GM19099 (cell line): ENCODE results near the gene OR10A3.

Source experiments
- POLR2A ChIP-seq: IDR thresholded peaks from 3 replicates; pipeline ENCODE4 v1.6.1; 2011; ENCODE audit warnings: low read depth; ENCODE audit not compliant: insufficient read length; ENCODE audit errors: extremely low read depth

OR10A3 gene

GRCh38 chr11:7964873-7965272 lies 23.4 kb upstream of the OR10A3 start:
- no peak for TF ChIP-seq POLR2A

- TF ChIP-seq POLR2A, result no peak
Observed at GRCh38 chr11:7964261-7964660, 22.8 kb upstream of the OR10A3 start.

- no peak for TF ChIP-seq POLR2A
Observed at GRCh38 chr11:7955191-7955590, 13.7 kb upstream of the OR10A3 start.

- no peak for TF ChIP-seq POLR2A
Observed at GRCh38 chr11:7949934-7950333, 8.4 kb upstream of the OR10A3 start.

GRCh38 chr11:7944123-7944522 lies 2.6 kb upstream of the OR10A3 start:
- TF ChIP-seq POLR2A, result no peak

GRCh38 chr11:7941146-7941545 lies 362 bp downstream of the OR10A3 start:
- TF ChIP-seq POLR2A, result no peak

- TF ChIP-seq POLR2A, result no peak
Observed at GRCh38 chr11:7936615-7937014, 4.9 kb downstream of the OR10A3 start.

- no peak for TF ChIP-seq POLR2A
Observed at GRCh38 chr11:7931168-7931567, 10.3 kb downstream of the OR10A3 start, which contains the start of gene OR10A6. Gene OR10A6, minus strand, starts transcription at chr11:7931268. Its CDS starts 2,606 bp downstream, at chr11:7928662.

- TF ChIP-seq POLR2A, result no peak
Observed at GRCh38 chr11:7927635-7928034, 13.9 kb downstream of the OR10A3 start.

- TF ChIP-seq POLR2A, result no peak
Observed at GRCh38 chr11:7924536-7924935, 17.0 kb downstream of the OR10A3 start.

GRCh38 chr11:7918141-7918540 lies 23.4 kb downstream of the OR10A3 start:
- no peak for TF ChIP-seq POLR2A

GRCh38 chr11:7911011-7911410 lies 30.5 kb downstream of the OR10A3 start:
- no peak for TF ChIP-seq POLR2A

- no peak for TF ChIP-seq POLR2A
Observed at GRCh38 chr11:7910286-7910788, 31.2 kb downstream of the OR10A3 start.

GRCh38 chr11:7909585-7910285 lies 31.8 kb downstream of the OR10A3 start:
- TF ChIP-seq POLR2A, result no peak

GRCh38 chr11:7907121-7907520 lies 34.4 kb downstream of the OR10A3 start:
- TF ChIP-seq POLR2A, result no peak

GRCh38 chr11:7906481-7906880 lies 35.0 kb downstream of the OR10A3 start:
- TF ChIP-seq POLR2A, result no peak
